H1 (cell line): ENCODE data around the gene ZNF385C. TPM values are rescaled to one million over a fixed set of nuclear protein-coding genes. Genes with fewer than 3 reads are reported as not detected.

Experiments
- CTCF ChIA-PET: fragments of 300-600 bp; sonication (Branson Sonifier 250); formaldehyde crosslinking; loops from one replicate; lab custom pipeline; 2021; ENCODE audit not compliant: partially characterized antibody; lab: Charles Lee
- POLR2A ChIA-PET: fragments of 300-600 bp; sonication (Branson Sonifier 250); formaldehyde crosslinking; loops from one replicate; lab custom pipeline; 2021; ENCODE audit warnings: inconsistent platforms; ENCODE audit not compliant: partially characterized antibody; lab: Charles Lee
- DNase-seq, 2 experiments: peaks; one replicate each; pipeline versions ENCODE4 v3.0.0 to v3.0.0-alpha.2; 2010 to 2022; ENCODE audit warnings: low spot score in 2 of 2, low read depth in 1 of 2, mixed read lengths in 1 of 2
- FAIRE-seq: peaks from 2 replicates; lab custom pipeline; 2011; peaks lifted over from hg19 to GRCh38; lab: Jason Lieb, UNC
- H2AFZ ChIP-seq: 2 replicates; pipeline ENCODE4 v1.8.1; 2012; ENCODE audit warnings: low read length, inconsistent platforms
- H2AK5ac ChIP-seq: 2 replicates; pipeline ENCODE4 v1.6.1; 2013; ENCODE audit warnings: low read depth, low read length
- H2BK120ac ChIP-seq: replicated peaks from 2 replicates; pipeline ENCODE3; 2013; ENCODE audit warnings: low read depth, low read length, inconsistent platforms
- H2BK12ac ChIP-seq: 2 replicates; pipeline ENCODE4 v1.6.1; 2013; ENCODE audit warnings: low read depth, low read length
- H2BK15ac ChIP-seq: 2 replicates; pipeline ENCODE4 v1.6.1; 2013; ENCODE audit warnings: low read length
- H2BK20ac ChIP-seq: 2 replicates; pipeline ENCODE4 v1.6.1; 2013; ENCODE audit warnings: low read length
- H2BK5ac ChIP-seq: 2 replicates; pipeline ENCODE4 v1.6.1; 2013; ENCODE audit warnings: low read depth, low read length
- H3K14ac ChIP-seq: 2 replicates; pipeline ENCODE4 v1.6.1; 2013; ENCODE audit warnings: inconsistent platforms; ENCODE audit not compliant: insufficient read length
- H3K18ac ChIP-seq: 2 replicates; pipeline ENCODE4 v1.6.1; 2013; ENCODE audit warnings: low read length; ENCODE audit errors: extremely low read depth
- H3K23ac ChIP-seq: 2 replicates; pipeline ENCODE4 v1.6.1; 2013; ENCODE audit warnings: inconsistent platforms; ENCODE audit not compliant: insufficient read length
- H3K23me2 ChIP-seq: 2 replicates; pipeline ENCODE4 v1.6.1; 2013; ENCODE audit warnings: low read depth, low read length
- H3K27ac ChIP-seq: 2 replicates; pipeline ENCODE4 v1.6.1; 2011; ENCODE audit warnings: low read depth, low read length, inconsistent platforms
- H3K27me3 ChIP-seq, 4 experiments: replicated peaks in 1 of 4; 1 replicate in 1 of 4; 2 replicates in 3 of 4; pipeline versions ENCODE4 v1.6.1 to v1.8.1; 2011 to 2013; ENCODE audit warnings: low read length in 3 of 4, mild to moderate bottlenecking in 3 of 4, inconsistent platforms in 2 of 4, mixed read lengths in 2 of 4, moderate library complexity in 1 of 4; ENCODE audit not compliant: control insufficient read depth in 3 of 4, insufficient read depth in 3 of 4; ENCODE audit errors: extremely low read depth in 1 of 4
- H3K36me3 ChIP-seq, 4 experiments: 2 replicates each; pipeline versions ENCODE4 v1.6.1 to v1.8.1; 2011 to 2013; ENCODE audit warnings: mild to moderate bottlenecking in 4 of 4, low read length in 3 of 4, moderate library complexity in 2 of 4, control low read depth in 1 of 4, inconsistent platforms in 1 of 4; ENCODE audit not compliant: insufficient read depth in 4 of 4, control insufficient read depth in 2 of 4
- H3K4ac ChIP-seq: replicated peaks from 2 replicates; pipeline ENCODE3; 2013; ENCODE audit warnings: low read length, low read depth, mixed read lengths, inconsistent platforms; ENCODE audit not compliant: insufficient read length
- H3K4me1 ChIP-seq, 4 experiments: replicated peaks in 1 of 4; 1 replicate in 1 of 4; 2 replicates in 3 of 4; pipeline versions ENCODE4 v1.6.1 to v1.8.1; 2011 to 2013; ENCODE audit warnings: low read length in 3 of 4, inconsistent platforms in 2 of 4, mixed read lengths in 1 of 4; ENCODE audit not compliant: insufficient read depth in 4 of 4, control insufficient read depth in 3 of 4
- H3K4me2 ChIP-seq, 2 experiments: 2 replicates each; pipeline versions ENCODE4 v1.6.1 to v1.8.1; 2011 to 2013; ENCODE audit warnings: low read depth in 2 of 2, low read length in 2 of 2, control low read depth in 1 of 2, inconsistent platforms in 1 of 2, mild to moderate bottlenecking in 1 of 2; ENCODE audit not compliant: insufficient read depth in 1 of 2
- H3K4me3 ChIP-seq, 4 experiments: fragments of 200-600, 300-600 bp in 1 of 4; sonication (generic), shearing (Covaris generic), sonication (Bioruptor Twin) in 1 of 4; 2 replicates each; pipeline versions ENCODE4 v1.5.1 to v1.8.1; 2011 to 2016; ENCODE audit warnings: low read length in 4 of 4, low read depth in 3 of 4, control low read depth in 2 of 4, inconsistent platforms in 2 of 4, mild to moderate bottlenecking in 2 of 4, mixed read lengths in 1 of 4, moderate library complexity in 1 of 4; ENCODE audit not compliant: insufficient read depth in 2 of 4; ENCODE audit errors: extremely low read depth in 1 of 4
- H3K56ac ChIP-seq: replicated peaks from 2 replicates; pipeline ENCODE3; 2013; ENCODE audit warnings: low read depth, mild to moderate bottlenecking, mixed read lengths, low read length, inconsistent platforms; ENCODE audit not compliant: insufficient read length
- H3K79me1 ChIP-seq: 2 replicates; pipeline ENCODE4 v1.6.1; 2013; ENCODE audit warnings: low read depth, low read length, control low read depth
- H3K79me2 ChIP-seq, 2 experiments: 2 replicates each; pipeline versions ENCODE4 v1.6.1 to v1.8.1; 2012 to 2013; ENCODE audit warnings: low read length in 2 of 2, mild to moderate bottlenecking in 2 of 2, inconsistent platforms in 1 of 2; ENCODE audit not compliant: insufficient read depth in 2 of 2, control insufficient read depth in 1 of 2
- H3K9ac ChIP-seq, 4 experiments: replicated peaks in 1 of 4; 1 replicate in 1 of 4; 2 replicates in 3 of 4; pipeline versions ENCODE4 v1.6.1 to v1.8.1; 2011 to 2013; ENCODE audit warnings: low read depth in 3 of 4, low read length in 3 of 4, control low read depth in 2 of 4, mild to moderate bottlenecking in 2 of 4, moderate library complexity in 2 of 4, inconsistent platforms in 1 of 4; ENCODE audit errors: extremely low read depth in 1 of 4
- H3K9me3 ChIP-seq, 2 experiments: 2 replicates each; pipeline versions ENCODE4 v1.6.1 to v1.8.1; 2012 to 2013; ENCODE audit warnings: mild to moderate bottlenecking in 2 of 2, moderate library complexity in 2 of 2, control low read depth in 1 of 2, inconsistent platforms in 1 of 2, low read depth in 1 of 2, low read length in 1 of 2, mixed read lengths in 1 of 2; ENCODE audit not compliant: insufficient read depth in 2 of 2
- H4K20me1 ChIP-seq, 2 experiments: replicated peaks in 1 of 2; 2 replicates each; pipeline versions ENCODE3 to v1.8.1; 2011 to 2013; ENCODE audit warnings: inconsistent platforms in 2 of 2, low read length in 2 of 2, mild to moderate bottlenecking in 1 of 2; ENCODE audit not compliant: insufficient read depth in 2 of 2, control insufficient read depth in 1 of 2
- H4K5ac ChIP-seq: 2 replicates; pipeline ENCODE4 v1.6.1; 2013; ENCODE audit warnings: low read length, low read depth, mixed read lengths, inconsistent platforms; ENCODE audit not compliant: insufficient read length
- H4K8ac ChIP-seq: 2 replicates; pipeline ENCODE4 v1.8.0; 2013; ENCODE audit warnings: mild to moderate bottlenecking, moderate library complexity, low read length, inconsistent platforms; ENCODE audit not compliant: insufficient read depth; ENCODE audit errors: extremely low read depth
- H4K91ac ChIP-seq: replicated peaks from 2 replicates; pipeline ENCODE3; 2013; ENCODE audit warnings: low read length, mixed read lengths, inconsistent platforms; ENCODE audit not compliant: insufficient read length
- CBX5 ChIP-seq: fragments of 300-800, 300-1000 bp; sonication (generic); IDR thresholded peaks from 2 replicates; pipeline ENCODE4 v1.7.1; 2016; ENCODE audit warnings: antibody characterized with exemption, low read length, low read depth
- CHD1 ChIP-seq: IDR thresholded peaks from 2 replicates; pipeline ENCODE4 v1.6.1; 2012; ENCODE audit warnings: low read depth, low read length, improper control_type of control experiment
- CHD2 ChIP-seq: IDR thresholded peaks from 2 replicates; pipeline ENCODE4 v1.6.1; 2012; ENCODE audit warnings: low read length, improper control_type of control experiment
- EZH2 ChIP-seq: fragments of 200-600 bp; sonication (generic); IDR thresholded peaks from 2 replicates; pipeline ENCODE4 v1.7.1; 2012; ENCODE audit warnings: low read depth, mild to moderate bottlenecking, moderate library complexity, low read length, inconsistent platforms; ENCODE audit not compliant: severe bottlenecking
- FOSL1 ChIP-seq: IDR thresholded peaks from 2 replicates; pipeline ENCODE4 v1.6.1; 2011; ENCODE audit warnings: mild to moderate bottlenecking, low read depth, low read length, moderate library complexity; ENCODE audit not compliant: insufficient read depth
- HDAC2 ChIP-seq, 2 experiments: fragments of 300-600 bp in 1 of 2; sonication (generic) in 1 of 2; IDR thresholded peaks; 2 replicates each; pipeline ENCODE4 v1.6.1; 2011 to 2012; ENCODE audit warnings: low read depth in 2 of 2, low read length in 2 of 2, mild to moderate bottlenecking in 2 of 2, moderate library complexity in 2 of 2, borderline replicate concordance in 1 of 2, inconsistent platforms in 1 of 2
- KDM1A ChIP-seq: fragments of 200-600, 300-600 bp; sonication (generic); IDR thresholded peaks from 2 replicates; pipeline ENCODE4 v1.7.1; 2016; ENCODE audit warnings: mild to moderate bottlenecking, low read length, borderline replicate concordance
- POU5F1 ChIP-seq: IDR thresholded peaks from 2 replicates; pipeline ENCODE4 v1.6.1; 2011; ENCODE audit warnings: low read depth, mild to moderate bottlenecking, low read length, moderate library complexity
- SP4 ChIP-seq: IDR thresholded peaks from 2 replicates; pipeline ENCODE4 v1.6.1; 2012; ENCODE audit warnings: low read length, inconsistent platforms
- TCF12 ChIP-seq: IDR thresholded peaks from 2 replicates; pipeline ENCODE4 v1.6.1; 2011; ENCODE audit warnings: low read depth, mild to moderate bottlenecking, low read length
- YY1 ChIP-seq: IDR thresholded peaks from 2 replicates; pipeline ENCODE4 v1.6.1; 2011; ENCODE audit warnings: low read depth, mild to moderate bottlenecking, low read length
- WGBS, 2 experiments: shearing (Covaris generic) in 1 of 2; methylation state at CpG; one replicate each; pipeline versions ENCODE4 v1.1.6 to v1.1.7; 2013 to 2015; ENCODE audit warnings: low lambda C conversion rate in 2 of 2, mixed read lengths in 2 of 2, inconsistent platforms in 1 of 2, low coverage in 1 of 2, missing lambda C conversion rate in 1 of 2; ENCODE audit not compliant: insufficient replicate concordance in 2 of 2, insufficient coverage in 1 of 2, insufficient read length in 1 of 2; ENCODE audit errors: extremely low coverage in 1 of 2, missing lambda C conversion rate in 1 of 2; 5-methylcytosine and 5-hydroxymethylcytosine counted together
- polyA plus RNA-seq, 7 experiments: library from polyadenylated mRNA; depleted of rRNA in 3 of 7; stranded (reverse) in 5 of 7; unstranded in 2 of 7; fragments of >200 nt in 5 of 7; fragments of 200-250 nt in 2 of 7; gene quantifications; 1 replicate in 5 of 7; 2 replicates in 1 of 7; 4 replicates in 1 of 7; pipeline versions ENCODE4 v1.2.1 to v1.2.3, GENCODE V29; 2011 to 2013; ENCODE audit warnings: missing spikeins in 2 of 7, mixed read lengths in 2 of 7
- total RNA-seq: library from RNA; stranded (reverse); fragmentation: NEBNext Ultra II Directional; extraction: Animal tissue kit (Norgen Biotek cat#: 25700); gene quantifications from 2 replicates; pipeline ENCODE4 v1.2.1, GENCODE V29; 2021
- TF ChIP-seq, protein P1 (sequence below): IDR thresholded peaks from 2 replicates; pipeline ENCODE4 v1.6.1; 2012; ENCODE audit warnings: inconsistent platforms

Gene ZNF385C
- total and polyA plus RNA-seq, 2 of the 8 experiments (the other 6 are each of a cell fraction or from before 2014, with no cell fraction given): 3.9 to 6.1 TPM

DNA sequence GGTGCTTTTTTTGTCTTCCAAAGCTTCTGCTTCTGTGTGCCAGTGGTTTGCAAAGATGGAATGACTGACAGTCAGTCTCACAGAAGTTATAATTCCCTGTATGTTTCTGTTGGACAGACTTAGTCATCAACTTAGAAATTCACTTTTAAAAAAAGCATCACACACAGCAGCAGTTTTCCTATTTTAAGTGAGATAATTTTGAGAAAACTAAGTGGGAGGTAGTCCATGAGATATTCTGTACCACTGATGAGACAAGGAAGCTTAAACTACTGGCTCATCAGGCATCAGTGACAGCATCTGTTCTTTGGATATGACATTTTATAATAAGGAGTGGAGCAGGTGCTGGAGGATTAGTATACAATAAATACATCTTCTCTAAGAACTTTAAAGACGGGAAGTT is 111.6 kb downstream of the ZNF385C start:
- POLR2A ChIA-PET: interaction anchor here (0.9 to 2.2 kb wide), 2 partner anchors 14 to 76 kb away, joined by 3 to 6 read pairs; no protein-coding TSS in a partner anchor
- Histone ChIP-seq H2BK20ac (no peak overlapping the region), H4K91ac (no peak overlapping the region), H3K36me3 (peaks cover 46 to 96% (median 76%) of the 10 kb centered on the region in 4 experiments), H3K4me1 (no peaks in the 10 kb centered on the region), H2AFZ (no peak overlapping the region), H2AK5ac (no peak overlapping the region), H4K20me1 (peaks cover 7% of the 10 kb centered on the region in 2 experiments), H3K4me2 (no peak overlapping the region), H3K23me2 (no peaks in the 10 kb centered on the region; the same call in 1 of the 2 replicates), H3K4ac (no peak overlapping the region), H4K5ac (no peak overlapping the region), H3K18ac (no peak overlapping the region), H3K4me3 (no peak overlapping the region), H3K23ac (no peak overlapping the region), H3K14ac (no peak overlapping the region), H2BK15ac (no peak overlapping the region), H3K27ac (no peak overlapping the region), H3K79me1 (no peaks in the 10 kb centered on the region), H2BK120ac (no peak overlapping the region), H2BK12ac (no peak overlapping the region), H4K8ac (no peak overlapping the region), H3K56ac (no peak overlapping the region), H3K79me2 (no peaks in the 10 kb centered on the region), H2BK5ac (no peak overlapping the region), H3K9ac (no peak overlapping the region), H3K27me3 (no peaks in the 10 kb centered on the region; a peak in 1 of 7 replicates), H3K9me3 (no peaks in the 10 kb centered on the region)
- TF ChIP-seq YY1: no peak
- no peak for TF ChIP-seq POU5F1
- no peak for TF ChIP-seq KDM1A
- TF ChIP-seq HDAC2 (IDR thresholded peaks at IDR 0.05; ENCODE audit: borderline replicate concordance in 1 of 2, low read depth in 2 of 2, low read length in 2 of 2): no peak
- TF ChIP-seq TCF12: no peak
- no peak for TF ChIP-seq SP4
- TF ChIP-seq CHD1: no peak
- TF ChIP-seq FOSL1: no peak
- no peak for TF ChIP-seq CBX5
- no peak for TF ChIP-seq CHD2
- TF ChIP-seq, protein P1, sequence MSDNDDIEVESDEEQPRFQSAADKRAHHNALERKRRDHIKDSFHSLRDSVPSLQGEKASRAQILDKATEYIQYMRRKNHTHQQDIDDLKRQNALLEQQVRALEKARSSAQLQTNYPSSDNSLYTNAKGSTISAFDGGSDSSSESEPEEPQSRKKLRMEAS: no peak
- TF ChIP-seq EZH2: no peak
- WGBS, 2 experiments: 100% methylated on average over 1 of the region's 1 CpG; no CpG with 5 or more reads in 1 of the 2 experiments
- FAIRE-seq: no peak
- CTCF ChIA-PET: interaction anchor here (1.2 kb wide), 1 partner anchor 16 kb away, joined by 4 read pairs; no protein-coding TSS in a partner anchor
- no peak for DNase-seq
